ENCODE data around the gene GZMA.

DNA sequence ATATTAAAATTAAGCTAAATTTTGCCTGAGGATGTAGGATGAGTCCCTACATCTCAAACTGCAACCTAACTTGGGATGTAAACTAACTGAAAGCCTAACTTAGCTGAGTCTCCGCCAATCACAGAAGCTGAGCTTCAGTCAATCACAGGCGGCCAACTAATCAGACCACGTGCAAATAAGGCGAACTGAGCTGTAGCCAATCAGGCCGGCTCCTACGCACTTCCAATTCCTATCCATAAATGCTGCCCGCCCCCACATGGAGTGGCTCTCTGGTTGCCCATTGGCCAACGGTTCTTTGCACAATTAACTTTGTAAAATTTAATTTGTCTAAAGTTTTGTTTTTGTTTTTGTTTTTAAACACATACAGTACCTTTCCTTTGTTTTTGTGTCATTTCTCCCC is 43.6 kb downstream of the GZMA start:
- TF ChIP-seq, protein P1, sequence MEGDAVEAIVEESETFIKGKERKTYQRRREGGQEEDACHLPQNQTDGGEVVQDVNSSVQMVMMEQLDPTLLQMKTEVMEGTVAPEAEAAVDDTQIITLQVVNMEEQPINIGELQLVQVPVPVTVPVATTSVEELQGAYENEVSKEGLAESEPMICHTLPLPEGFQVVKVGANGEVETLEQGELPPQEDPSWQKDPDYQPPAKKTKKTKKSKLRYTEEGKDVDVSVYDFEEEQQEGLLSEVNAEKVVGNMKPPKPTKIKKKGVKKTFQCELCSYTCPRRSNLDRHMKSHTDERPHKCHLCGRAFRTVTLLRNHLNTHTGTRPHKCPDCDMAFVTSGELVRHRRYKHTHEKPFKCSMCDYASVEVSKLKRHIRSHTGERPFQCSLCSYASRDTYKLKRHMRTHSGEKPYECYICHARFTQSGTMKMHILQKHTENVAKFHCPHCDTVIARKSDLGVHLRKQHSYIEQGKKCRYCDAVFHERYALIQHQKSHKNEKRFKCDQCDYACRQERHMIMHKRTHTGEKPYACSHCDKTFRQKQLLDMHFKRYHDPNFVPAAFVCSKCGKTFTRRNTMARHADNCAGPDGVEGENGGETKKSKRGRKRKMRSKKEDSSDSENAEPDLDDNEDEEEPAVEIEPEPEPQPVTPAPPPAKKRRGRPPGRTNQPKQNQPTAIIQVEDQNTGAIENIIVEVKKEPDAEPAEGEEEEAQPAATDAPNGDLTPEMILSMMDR (IDR thresholded peaks at IDR 0.05; ENCODE audit: low read depth, low read length, poor library complexity, severe bottlenecking) = no peak
- TF ChIP-seq EZH2phosphoT487 (IDR thresholded peaks at IDR 0.05; ENCODE audit: borderline replicate concordance, low read length) = no peak
